Measurements from ENCODE around the gene COL6A1. TPM values are rescaled to one million over a fixed set of nuclear protein-coding genes. Genes with fewer than 3 reads are reported as not detected.

Gene COL6A1
- total and polyA plus RNA-seq, 12 donors = 71.9 to 388 (median 143) TPM

GRCh38 chr21:45979141-45979631 is 2.4 kb upstream of the COL6A1 start:
- intact Hi-C loops (cut with DNase I) = loop anchor here in 3 of 10 donors (10.0 kb wide), 3 partner anchors 116 to 476 kb away; partner anchors contain the start of genes COL6A2 (in 1 of the 3) and DIP2A (in 1 of the 3)
- Histone ChIP-seq H3K36me3 (peaks cover 0 to 7% (median 1%) of the 10 kb centered on the region in 9 donors), H3K4me3 (no peak overlapping the region), H3K27me3 (peaks cover 0 to 43% (median 0%) of the 10 kb centered on the region in 7 donors), H3K9me3 (no peaks in the 10 kb centered on the region), H3K4me1 (peaks cover 4 to 61% (median 35%) of the 10 kb centered on the region in 9 donors), H3K27ac (peak overlapping the region in 7 of 10 donors; percentile 27 to 71 (median 39))
- WGBS, 2 donors = 82 to 88% methylated on average over 20 of the region's 20 CpGs
- ATAC-seq = no peak
- no peak for TF ChIP-seq CTCF (IDR thresholded peaks at IDR 0.05)
- DNase-seq = peak in 1 of 2 donors; percentile 16

- ATAC-seq (no peak), DNase-seq (peak in 1 of 2 donors; percentile 11)
- Histone ChIP-seq H3K4me3 (no peak overlapping the region), H3K36me3 (peaks cover 0 to 12% (median 5%) of the 10 kb centered on the region in 9 donors), H3K4me1 (peaks cover 0 to 61% (median 31%) of the 10 kb centered on the region in 9 donors), H3K27ac (peak overlapping the region in 2 of 10 donors; percentile 15 to 62), H3K9me3 (no peaks in the 10 kb centered on the region), H3K27me3 (peaks cover 0 to 38% (median 0%) of the 10 kb centered on the region in 7 donors)
- no peak for TF ChIP-seq CTCF (IDR thresholded peaks at IDR 0.05)
- intact Hi-C loops (cut with DNase I) = loop anchor here in 5 of 10 donors (5.0 to 10.0 kb wide), 6 partner anchors 48 to 475 kb away; partner anchors contain the start of genes COL6A2 (in 1 of the 5) and DIP2A (in 1 of the 5)
- WGBS, 2 donors = 86 to 90% methylated on average over 7 of the region's 7 CpGs
Observed at GRCh38 chr21:45979651-45980050, 1.9 kb upstream of the COL6A1 start.

GRCh38 chr21:45980271-45980670 is 1.3 kb upstream of the COL6A1 start:
- Histone ChIP-seq H3K4me1 (peaks cover 0 to 60% (median 24%) of the 10 kb centered on the region in 9 donors), H3K36me3 (peaks cover 0 to 18% (median 7%) of the 10 kb centered on the region in 9 donors), H3K9me3 (no peaks in the 10 kb centered on the region), H3K4me3 (no peak overlapping the region), H3K27me3 (peaks cover 0 to 32% (median 0%) of the 10 kb centered on the region in 7 donors), H3K27ac (peak overlapping the region in 3 of 10 donors; percentile 15 to 91 (median 51))
- intact Hi-C loops (cut with DNase I) = loop anchor here in 3 of 10 donors (5.0 to 10.0 kb wide), 3 partner anchors 47 to 77 kb away; no protein-coding TSS in a partner anchor
- DNase-seq (no peak), ATAC-seq (no peak)
- no peak for TF ChIP-seq CTCF (IDR thresholded peaks at IDR 0.05)
- WGBS, 2 donors = 76 to 79% methylated on average over 2 of the region's 2 CpGs

GRCh38 chr21:45980697-45981096 is 873 bp upstream of the COL6A1 start:
- Histone ChIP-seq H3K4me3 (peak overlapping the region in 9 of 10 donors; percentile 34 to 97 (median 63)), H3K36me3 (peaks cover 0 to 22% (median 12%) of the 10 kb centered on the region in 9 donors), H3K4me1 (peaks cover 0 to 61% (median 20%) of the 10 kb centered on the region in 9 donors), H3K27me3 (peaks cover 0 to 28% (median 0%) of the 10 kb centered on the region in 7 donors), H3K9me3 (no peaks in the 10 kb centered on the region), H3K27ac (peak overlapping the region in 9 of 10 donors; percentile 59 to 91 (median 86))
- no peak for TF ChIP-seq CTCF (IDR thresholded peaks at IDR 0.05)
- intact Hi-C loops (cut with DNase I) = loop anchor here in 3 of 10 donors (5.0 to 10.0 kb wide), 3 partner anchors 47 to 77 kb away; no protein-coding TSS in a partner anchor
- DNase-seq = no peak
- ATAC-seq = no peak

All from heart right ventricle (tissue), 16 donors.